Mesenteric fat pad (tissue), 1 donor: ENCODE measurements around the gene CCL13. TPM values are rescaled to one million over a fixed set of nuclear protein-coding genes. Genes with fewer than 3 reads are reported as not detected.
"Not testable (repeated sequence)": the region's sequence is repeated elsewhere in the genome, so short reads cannot be mapped to it uniquely, and the experiment has no call there.

Experiments
- DNase-seq: peaks from one replicate; pipeline ENCODE4 v3.0.0-alpha.2; 2020; ENCODE audit warnings: low spot score
- long read RNA-seq: library from polyadenylated mRNA; unstranded; transcript quantifications from one replicate; pipeline ENCODE4 v2.0.0, GENCODE V29; 2020
- total RNA-seq: library from RNA; stranded (reverse); fragmentation: NEBNext Ultra II Directional; extraction: Animal tissue kit (Norgen Biotek cat#: 25700); gene quantifications from one replicate; pipeline ENCODE4 v1.2.1, GENCODE V29; 2021
- donor health status: DM: yes; HTN: yes; CAD: no.

The CCL13 gene
- total RNA-seq = 5.1 TPM
- long read RNA-seq, partial matches to known transcripts = 0 of 1 reads
- long read RNA-seq, other reads (novel, unspliced or antisense) = 0 of 1 reads

DNA sequence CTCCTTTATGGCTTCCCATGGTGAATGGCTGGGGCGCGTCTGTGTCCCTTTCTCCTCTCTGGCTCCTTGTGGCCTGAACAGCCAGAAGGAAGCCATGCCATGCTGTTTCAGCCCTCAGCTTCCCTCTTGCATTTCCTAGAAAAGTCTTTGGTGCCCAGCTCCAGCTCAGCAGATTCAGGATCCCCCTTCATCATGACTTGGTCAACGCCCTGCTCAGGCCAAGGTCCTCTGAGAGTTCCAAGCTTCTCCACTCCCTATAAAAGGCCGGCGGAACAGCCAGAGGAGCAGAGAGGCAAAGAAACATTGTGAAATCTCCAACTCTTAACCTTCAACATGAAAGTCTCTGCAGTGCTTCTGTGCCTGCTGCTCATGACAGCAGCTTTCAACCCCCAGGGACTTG lies at the start of gene CCL13:
TSS of gene CCL13 (plus strand) at position 287 of the 400 bp plus-strand sequence. CDS start at position 334, 47 bp downstream.
- no peak for DNase-seq

DNA sequence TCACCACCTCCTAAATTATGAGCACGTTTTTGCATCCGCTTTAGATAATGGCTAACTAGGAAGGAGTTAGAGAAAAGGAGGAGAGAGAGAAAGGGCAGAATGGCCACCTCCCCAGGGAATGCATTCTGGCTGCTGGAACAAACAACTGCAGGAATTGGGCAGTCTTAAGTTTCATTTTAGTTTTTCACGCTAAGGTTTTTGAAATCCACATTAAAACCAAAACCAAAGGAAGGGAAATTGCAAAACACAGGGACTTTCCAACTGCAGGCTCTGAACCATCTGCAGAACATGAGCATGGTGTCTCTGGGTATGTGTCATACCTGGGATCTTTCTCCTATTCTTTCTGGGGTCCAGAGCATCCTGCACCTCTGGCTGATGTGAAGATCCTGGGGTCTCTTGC lies 49.2 kb upstream of the CCL13 start:
- DNase-seq = no peak

DNA sequence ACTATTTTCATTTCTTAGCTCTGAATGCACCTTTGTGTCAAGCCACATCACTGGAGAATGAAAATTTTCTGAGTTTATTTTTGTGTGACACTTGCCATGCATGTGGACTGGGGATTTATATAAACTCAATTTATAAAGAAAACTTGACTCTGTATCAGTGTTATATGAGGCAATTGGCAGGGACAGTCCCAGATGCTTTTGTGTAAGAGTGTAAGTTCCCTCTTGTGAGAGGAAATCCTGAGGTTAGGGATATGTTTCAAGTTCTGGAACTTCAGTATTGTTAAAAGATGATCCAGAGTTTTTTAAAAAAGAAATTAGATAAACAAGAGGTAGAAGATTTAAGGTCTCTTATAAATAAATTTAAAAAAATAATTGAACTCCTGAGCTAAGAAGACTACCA lies 47.9 kb upstream of the CCL13 start:
- DNase-seq = no peak

DNA sequence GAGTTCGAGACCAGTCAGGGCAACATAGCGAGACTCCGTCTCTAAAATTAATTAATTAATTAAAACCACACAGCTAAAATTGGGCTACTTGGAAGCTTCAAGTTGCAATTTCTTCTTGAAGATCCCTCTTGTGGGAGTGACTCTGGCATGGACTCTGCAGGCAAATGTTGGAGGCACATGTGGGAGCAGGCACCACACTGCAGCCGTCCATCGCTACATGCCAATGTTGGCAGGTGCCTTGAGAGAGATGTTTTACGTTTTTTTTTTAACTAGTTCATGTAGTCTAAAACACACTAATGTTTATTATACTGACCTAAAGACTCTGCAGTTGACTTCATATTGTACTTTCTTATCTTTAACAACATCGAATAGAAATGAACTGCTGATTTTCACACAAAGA lies 45.0 kb upstream of the CCL13 start:
- no peak for DNase-seq

DNA sequence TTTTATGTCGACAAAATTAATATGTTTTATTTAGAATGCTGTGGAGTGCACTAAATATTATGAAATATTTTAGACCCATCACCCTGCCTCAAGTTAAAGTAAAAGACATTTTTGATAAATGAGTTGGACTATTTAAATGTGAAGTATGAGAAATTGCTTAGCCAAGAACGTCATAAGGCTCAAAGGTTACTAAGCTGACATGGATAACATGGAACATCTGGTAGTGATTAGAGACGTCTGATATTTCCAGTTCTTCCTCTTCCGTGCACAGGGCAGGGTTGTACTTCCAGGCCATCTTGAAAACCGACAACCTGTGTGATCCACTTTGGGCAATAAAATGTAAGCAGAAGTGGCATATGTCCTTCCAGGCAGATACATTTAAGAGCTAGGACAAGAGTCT lies 44.2 kb upstream of the CCL13 start:
- no peak for DNase-seq

DNA sequence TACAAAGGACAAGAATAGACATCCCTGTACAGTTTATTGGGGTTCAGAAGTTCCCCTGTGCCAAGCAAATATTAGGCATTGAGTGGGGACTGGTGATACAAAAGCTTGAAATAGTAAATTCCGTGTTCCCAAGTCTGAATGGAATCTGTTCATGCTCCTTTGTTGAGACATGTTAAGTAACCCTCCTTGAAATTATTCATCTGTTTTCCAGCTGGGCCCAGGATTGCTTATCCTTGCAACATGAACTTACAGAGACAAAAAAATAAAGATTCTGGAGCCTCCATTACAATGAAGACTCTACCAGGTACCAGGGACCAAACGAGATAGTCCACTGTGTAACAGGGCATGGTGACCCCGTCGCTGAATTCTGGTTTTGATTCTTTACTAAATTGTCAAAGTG lies 43.1 kb upstream of the CCL13 start:
- no peak for DNase-seq

DNA sequence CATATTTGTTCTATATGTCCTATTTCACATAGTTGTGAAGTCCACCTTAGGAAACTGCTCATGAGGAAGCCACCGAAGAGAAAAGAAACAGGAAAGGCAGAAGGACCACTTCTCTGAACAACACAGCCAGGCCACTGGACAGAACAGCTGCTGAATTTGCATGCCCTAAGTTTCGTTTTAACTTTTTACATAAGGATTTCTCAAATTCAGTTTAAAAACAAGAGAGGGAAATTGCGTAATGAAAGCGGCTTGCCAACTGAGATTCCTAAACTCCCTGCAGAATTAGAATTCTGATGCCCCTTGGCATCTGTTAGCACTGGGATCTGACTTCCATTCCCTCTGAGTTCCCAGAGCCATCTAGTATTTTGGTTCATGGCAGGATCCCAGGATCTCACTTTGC lies 42.0 kb upstream of the CCL13 start:
- no peak for DNase-seq

DNA sequence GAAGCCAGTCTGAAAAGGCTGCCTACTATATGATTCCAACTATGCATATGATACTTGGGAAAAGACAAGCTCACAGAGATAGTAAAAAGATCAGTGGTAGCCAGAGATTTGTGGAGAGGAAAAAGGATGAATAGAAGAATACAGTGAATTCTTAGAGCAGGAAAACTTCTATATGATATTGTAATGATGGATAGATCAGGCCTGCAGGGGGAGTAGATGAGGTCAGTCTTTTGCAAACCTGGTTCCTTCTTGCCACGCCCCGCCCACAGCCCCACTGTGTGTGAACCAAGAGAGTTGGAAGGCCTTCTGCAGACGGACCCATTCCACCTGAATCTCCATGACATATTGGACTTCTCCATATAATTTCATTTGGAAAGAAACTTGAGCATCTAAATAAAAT lies 37.8 kb upstream of the CCL13 start:
- DNase-seq = no peak

DNA sequence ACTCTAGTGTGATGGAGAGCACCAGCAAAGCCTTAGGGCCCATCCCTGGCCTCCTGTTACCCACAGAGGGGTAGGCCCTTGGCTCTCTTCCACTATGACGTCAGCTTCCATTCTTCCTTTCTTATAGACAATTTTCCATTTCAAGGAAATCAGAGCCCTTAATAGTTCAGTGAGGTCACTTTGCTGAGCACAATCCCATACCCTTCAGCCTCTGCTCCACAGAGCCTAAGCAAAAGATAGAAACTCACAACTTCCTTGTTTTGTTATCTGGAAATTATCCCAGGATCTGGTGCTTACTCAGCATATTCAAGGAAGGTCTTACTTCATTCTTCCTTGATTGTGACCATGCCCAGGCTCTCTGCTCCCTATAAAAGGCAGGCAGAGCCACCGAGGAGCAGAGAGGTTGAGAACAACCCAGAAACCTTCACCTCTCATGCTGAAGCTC lies 37.2 kb upstream of the CCL13 start, which contains the start of gene CCL8:
TSS of gene CCL8 (plus strand) at position 397 of the 445 bp plus-strand sequence. CDS start 67 bp downstream, outside the sequence.
- no peak for DNase-seq

DNA sequence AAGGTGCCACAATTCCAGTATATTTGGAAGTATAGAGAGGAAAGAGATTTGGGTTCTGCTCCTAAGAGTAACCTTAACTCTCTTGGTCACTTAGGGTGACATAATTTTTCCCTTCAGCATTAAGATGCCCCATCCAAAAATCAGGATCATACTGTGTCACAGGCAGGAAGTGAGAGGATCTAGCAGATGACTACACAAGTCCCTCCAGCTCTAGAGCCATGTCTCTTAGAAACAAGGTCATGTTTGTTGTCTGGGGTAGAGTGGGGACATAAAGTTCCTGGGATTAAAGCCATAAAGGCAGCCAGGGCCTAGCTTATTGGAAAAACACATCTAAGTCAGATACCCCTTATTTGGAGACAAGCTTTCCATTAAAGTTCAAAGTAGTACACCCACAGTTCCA lies 34.3 kb upstream of the CCL13 start:
- no peak for DNase-seq

DNA sequence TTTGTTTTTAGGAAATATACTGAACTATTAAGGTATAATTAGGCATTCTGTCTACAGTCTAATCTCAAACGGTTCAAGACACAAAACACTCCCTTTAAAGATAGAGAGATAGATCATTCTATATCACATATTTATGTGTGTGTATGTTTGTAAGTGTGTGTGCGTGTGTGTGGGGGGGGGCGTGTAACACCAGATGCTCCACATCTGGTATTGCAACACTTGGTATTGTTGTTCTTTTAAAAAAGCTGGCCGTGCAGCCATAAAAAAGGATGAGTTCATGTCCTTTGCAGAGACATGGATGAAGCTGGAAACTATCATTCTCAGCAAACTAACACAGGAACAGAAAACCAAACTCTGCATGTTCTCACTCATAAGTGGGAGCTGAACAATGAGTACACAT lies 28.7 kb upstream of the CCL13 start:
- DNase-seq = not testable (repeated sequence)

DNA sequence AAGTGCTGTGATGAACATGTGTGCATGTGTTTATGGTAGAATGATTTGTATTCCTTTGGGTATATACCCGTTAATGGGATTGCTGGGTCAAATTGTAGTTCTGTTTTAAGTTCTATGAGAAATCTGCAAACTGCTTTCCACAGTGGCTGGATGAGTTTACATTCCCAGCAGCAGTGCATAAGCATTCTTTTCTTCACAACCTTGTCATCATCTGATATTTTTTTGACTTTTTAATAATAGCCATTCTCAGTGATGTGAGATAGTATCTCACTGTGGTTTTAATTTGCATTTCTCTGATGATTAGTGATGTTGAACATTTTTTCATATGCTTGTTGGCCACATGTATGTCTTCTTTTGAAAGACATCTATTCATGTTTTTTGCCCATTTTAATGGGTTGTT lies 18.6 kb upstream of the CCL13 start:
- no peak for DNase-seq

DNA sequence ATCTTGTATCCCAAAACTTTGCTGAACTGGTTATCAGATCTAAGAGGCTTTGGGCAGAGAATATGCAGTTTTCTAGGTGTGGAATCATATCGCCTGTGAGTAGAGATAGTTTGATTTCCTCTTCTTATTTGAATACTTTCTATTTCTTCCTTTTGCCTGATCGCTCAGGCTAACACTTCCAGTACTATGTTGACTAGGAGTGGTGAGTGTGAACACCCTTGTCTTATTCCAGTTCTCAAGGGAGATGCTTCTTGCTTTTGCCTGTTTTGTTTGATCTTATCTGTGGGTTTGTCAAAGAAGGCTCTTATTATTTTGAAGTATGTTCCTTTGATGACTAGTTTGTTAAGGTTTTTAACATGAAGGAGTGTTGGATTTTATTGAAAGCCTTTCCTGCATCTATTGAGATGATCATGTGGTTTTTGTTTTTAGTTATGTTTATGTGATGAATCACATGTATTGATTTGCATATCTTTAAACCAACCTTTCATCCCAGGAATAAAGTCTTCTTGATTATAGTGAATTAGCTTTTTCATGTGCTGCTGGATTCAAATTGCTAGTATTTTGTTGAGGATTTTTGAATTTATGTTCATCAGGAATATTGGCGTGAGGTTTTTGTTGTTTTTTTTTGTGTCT lies 17.0 kb upstream of the CCL13 start:
- no peak for DNase-seq

DNA sequence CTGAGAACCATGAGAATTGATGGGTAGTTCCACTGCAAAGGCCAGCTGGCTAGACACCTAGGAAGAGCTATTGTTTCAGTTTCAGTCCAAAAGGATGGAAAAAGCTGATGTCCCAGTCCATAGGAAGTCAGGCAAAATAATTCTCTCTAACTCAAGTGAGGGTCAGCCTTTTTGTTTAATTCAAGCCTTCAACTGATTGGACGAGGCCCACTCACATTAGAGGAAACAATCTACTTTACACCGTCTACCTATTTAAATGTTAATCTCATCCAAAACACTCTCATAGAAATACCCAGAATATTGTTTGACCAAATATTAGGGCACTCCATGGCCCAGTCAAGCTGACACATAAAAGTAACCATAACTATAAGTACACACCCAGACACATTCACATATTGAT lies 14.4 kb upstream of the CCL13 start:
- DNase-seq = no peak

DNA sequence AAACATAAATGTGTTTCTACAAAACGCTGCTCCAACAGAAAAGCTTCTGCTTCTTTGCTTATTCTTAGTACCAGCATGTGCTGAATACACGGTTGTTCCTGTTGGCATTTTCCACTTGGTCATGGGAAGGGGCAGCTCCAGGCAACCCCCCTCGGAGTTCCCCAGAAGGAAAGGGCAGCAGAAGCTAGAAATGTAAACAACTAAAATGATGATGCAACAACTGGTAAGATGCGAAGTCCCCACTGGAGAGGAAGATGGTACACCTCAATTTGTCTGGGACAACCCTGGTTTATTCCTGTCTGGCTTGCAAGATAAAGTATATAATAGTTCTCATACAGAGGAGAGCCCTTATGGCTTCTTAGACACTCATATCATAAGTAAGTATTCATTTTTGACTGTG lies 9.2 kb upstream of the CCL13 start:
- no peak for DNase-seq

DNA sequence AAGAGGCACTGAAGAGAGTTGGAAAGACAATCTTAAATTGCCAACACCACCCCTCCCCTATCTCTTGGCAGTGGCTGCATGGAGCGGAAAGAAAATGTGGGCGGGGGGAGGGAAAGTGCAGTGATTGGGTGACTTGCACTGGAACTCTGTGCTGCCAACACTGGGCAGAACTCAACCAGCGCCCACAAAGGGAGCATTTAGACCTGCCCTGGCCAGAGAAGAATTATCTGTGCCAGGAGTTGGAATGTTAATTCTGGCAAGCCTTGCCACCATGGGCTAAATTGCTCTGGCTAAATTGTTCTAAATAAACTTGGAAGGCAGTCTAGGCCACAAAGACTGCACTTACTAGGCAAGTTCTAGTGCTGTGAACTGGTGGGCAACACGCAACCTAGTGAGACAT lies 6.5 kb upstream of the CCL13 start:
- no peak for DNase-seq

DNA sequence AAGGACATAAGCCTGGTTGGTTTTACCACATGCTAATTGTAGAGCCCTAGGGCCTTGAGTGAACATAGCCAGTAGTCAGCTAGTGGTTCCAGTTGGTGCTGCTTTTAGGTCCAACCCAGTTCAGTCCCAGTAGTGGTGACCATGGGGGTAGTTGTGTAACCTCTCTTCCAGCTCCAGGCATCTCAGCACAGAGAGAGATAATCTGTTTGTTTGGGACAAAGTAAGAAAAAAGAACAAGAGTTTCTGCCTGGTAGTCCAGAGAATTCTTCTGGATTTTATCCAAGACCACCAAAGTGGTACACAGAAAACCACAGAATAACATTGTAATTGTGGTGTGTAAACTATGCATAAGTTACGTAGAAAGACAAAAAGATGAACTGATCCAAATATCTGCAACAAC lies 5.2 kb upstream of the CCL13 start:
- no peak for DNase-seq

DNA sequence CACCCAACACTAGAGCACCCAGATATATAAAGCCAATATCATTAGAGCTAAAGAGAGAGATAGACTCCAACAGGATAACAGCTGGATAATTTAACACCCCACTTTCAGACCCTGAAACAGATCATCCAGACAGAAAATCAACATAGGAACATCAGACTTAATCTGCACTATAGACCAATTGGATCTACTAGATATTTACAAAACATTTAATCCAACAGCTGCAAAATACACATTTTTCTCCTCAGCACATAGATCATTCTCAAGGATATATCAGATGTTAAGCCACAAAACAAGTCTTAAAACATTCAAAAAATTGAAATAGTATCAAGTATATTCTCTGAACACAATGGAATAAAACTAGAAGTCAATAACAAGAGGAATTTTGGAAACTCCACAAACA lies 4.1 kb upstream of the CCL13 start:
- DNase-seq = no peak

DNA sequence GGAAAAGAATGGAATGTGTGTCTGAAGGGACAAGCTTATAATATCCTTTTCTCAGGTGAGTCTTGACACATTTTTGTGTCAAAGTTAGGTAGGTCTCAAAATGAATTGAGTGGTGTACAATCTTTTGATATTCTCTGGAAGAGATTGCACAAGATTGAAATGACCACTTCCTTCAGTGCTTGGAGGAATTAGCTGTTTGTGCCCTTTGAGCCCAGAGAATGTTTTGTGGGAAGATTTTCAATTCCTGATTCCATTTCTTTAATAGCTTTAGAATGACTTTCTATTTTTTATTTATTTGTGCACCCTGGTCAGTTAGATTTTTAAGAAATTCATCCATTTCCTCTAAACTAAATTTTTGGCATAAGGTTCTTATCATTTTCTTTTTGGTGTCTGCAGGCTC lies 1.6 kb upstream of the CCL13 start:
- DNase-seq = no peak

DNA sequence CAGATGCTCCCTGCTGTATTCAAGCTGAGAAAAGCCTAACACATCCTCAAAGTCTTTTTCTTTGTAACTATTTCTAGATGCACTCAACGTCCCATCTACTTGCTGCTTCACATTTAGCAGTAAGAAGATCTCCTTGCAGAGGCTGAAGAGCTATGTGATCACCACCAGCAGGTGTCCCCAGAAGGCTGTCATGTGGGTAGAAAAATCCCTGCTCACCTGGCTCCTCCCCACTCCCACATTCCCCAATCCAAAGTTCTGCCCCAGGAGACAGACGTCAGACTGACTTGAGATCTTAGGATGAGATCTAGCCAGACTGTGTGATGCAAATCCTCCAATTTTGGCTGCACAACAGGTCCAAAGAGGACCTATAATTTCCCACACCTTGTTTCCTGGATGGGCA lies 1.1 kb downstream of the CCL13 start:
- no peak for DNase-seq

DNA sequence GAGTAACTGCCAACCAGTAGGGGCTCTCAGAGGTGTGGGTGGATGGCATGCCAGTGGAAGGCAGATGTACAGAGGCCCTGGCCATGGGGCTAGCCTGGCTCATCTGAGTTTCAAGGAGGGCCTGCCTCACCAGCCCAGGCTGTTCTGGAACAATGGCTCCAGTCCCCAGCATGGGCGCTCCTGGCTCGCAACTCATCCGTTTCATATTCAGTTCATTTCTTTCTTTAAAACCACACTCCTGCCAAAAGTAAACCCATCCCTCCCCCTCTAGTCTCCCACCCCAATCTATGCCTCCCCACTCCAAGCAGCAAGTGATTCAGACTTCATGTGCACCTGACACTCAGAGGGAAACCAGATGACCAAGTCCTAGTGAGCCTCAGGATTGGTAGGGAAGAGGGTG lies 2.4 kb downstream of the CCL13 start:
- no peak for DNase-seq

DNA sequence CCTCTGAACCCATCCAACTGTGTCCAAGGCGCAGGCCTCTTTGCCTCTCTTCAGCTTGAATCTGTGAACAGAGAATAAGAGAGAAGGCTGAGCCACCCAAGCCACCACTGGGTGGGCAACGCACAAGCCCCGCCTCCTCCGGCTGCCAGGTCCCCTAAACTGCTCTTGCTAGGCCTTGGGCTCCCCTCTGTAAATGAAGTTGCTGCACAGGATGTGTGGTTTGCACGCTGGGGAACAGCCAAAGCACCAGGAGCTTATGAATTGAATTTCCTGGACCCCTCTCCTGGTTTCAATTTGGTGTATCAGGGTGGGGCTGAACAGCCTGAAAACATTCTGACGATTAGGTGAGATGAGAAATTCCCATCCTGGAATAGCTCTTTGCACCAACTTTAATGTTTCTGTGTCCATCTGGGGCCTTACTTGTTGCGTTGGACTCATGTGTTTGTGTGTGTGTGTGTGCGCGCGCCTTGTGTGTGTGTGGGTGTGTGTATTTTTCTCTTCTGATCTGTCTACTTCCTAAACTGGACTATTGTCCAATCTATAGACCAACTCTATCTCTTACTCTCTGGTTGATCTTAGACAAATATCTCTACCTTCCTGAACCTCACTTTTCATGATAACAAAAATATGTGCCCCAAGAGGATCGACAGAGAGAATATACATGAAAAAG lies 4.5 kb downstream of the CCL13 start:
- DNase-seq = no peak

DNA sequence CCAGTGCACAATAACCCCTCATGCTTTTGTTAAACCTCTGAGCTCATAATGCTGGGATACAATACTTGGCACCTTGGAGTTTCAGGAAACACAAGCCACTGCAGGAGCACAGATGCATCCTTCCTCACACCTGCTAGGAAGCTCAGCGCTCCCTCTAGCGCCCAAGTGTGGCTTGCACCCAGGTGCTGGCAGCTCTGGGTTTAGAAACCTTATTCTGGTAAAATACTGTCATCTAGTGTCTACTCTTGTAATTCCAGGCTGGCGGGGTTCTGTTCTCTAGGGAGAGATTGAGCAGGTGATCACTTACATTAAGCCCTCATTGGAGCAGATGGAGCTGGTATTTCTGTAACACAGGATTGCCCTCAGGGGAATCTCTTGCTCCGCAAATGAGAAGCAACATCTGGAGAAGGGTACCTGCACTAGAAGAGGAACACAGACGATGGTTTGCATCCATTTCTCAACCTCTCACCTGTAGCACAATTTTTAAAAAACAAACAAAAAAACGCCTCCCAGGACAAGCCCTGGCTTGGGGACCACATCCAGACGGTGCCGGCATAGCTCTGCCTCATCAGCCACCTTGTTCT lies 5.3 kb downstream of the CCL13 start:
- peak; percentile 92 for DNase-seq
